ENCODE measurements around the gene NUMBL.

NUMBL gene

GRCh38 chr19:40716031-40716481, 25.6 kb upstream of the NUMBL start:
- in situ Hi-C loops (cut with MboI; ENCODE audit: low pct_unique_long_range_greater_than_20kb, low sequenced_read_pairs, unreplicated experiment): no loop called here
- peak; percentile 62 for DNase-seq (ENCODE audit: low spot score)
- TF ChIP-seq CTCF (IDR thresholded peaks at IDR 0.05; ENCODE audit: extremely low read depth, insufficient read depth, missing control alignments): no peak

- TF ChIP-seq CTCF (IDR thresholded peaks at IDR 0.05; ENCODE audit: extremely low read depth, insufficient read depth, missing control alignments): no peak
- peak; percentile 95 for DNase-seq (ENCODE audit: low spot score)
- in situ Hi-C loops (cut with MboI; ENCODE audit: low pct_unique_long_range_greater_than_20kb, low sequenced_read_pairs, unreplicated experiment): no loop called here
These were observed 24.2 kb upstream of the NUMBL start for GRCh38 chr19:40714441-40715299.

GRCh38 chr19:40713939-40714338, 23.5 kb upstream of the NUMBL start:
- in situ Hi-C loops (cut with MboI; ENCODE audit: low pct_unique_long_range_greater_than_20kb, low sequenced_read_pairs, unreplicated experiment): no loop called here
- DNase-seq (ENCODE audit: low spot score): no peak

GRCh38 chr19:40709817-40710216, 19.4 kb upstream of the NUMBL start:
- no peak for TF ChIP-seq CTCF (IDR thresholded peaks at IDR 0.05; ENCODE audit: extremely low read depth, insufficient read depth, missing control alignments)
- in situ Hi-C loops (cut with MboI; ENCODE audit: low pct_unique_long_range_greater_than_20kb, low sequenced_read_pairs, unreplicated experiment): no loop called here
- DNase-seq (ENCODE audit: low spot score): no peak

More at GRCh38 chr19:40713939-40714338, 23.5 kb upstream of the NUMBL start:
- no peak for TF ChIP-seq CTCF (IDR thresholded peaks at IDR 0.05; ENCODE audit: extremely low read depth, insufficient read depth, missing control alignments)

GRCh38 chr19:40707615-40708014, 17.2 kb upstream of the NUMBL start:
- TF ChIP-seq CTCF (IDR thresholded peaks at IDR 0.05; ENCODE audit: extremely low read depth, insufficient read depth, missing control alignments): no peak
- in situ Hi-C loops (cut with MboI; ENCODE audit: low pct_unique_long_range_greater_than_20kb, low sequenced_read_pairs, unreplicated experiment): no loop called here
- DNase-seq (ENCODE audit: low spot score): no peak

GRCh38 chr19:40705950-40706619, 15.6 kb upstream of the NUMBL start:
- in situ Hi-C loops (cut with MboI; ENCODE audit: low pct_unique_long_range_greater_than_20kb, low sequenced_read_pairs, unreplicated experiment): no loop called here
- TF ChIP-seq CTCF (IDR thresholded peaks at IDR 0.05; ENCODE audit: extremely low read depth, insufficient read depth, missing control alignments): no peak
- DNase-seq (ENCODE audit: low spot score): no peak

Measured in GM13977 (cell line).